ENCODE results near the gene PRLR.

- TF ChIP-seq MAX (IDR thresholded peaks at IDR 0.05) (no peak), RAD21 (IDR thresholded peaks at IDR 0.05) (no peak), CTCF (IDR thresholded peaks at IDR 0.05; ENCODE audit: low read depth, low read length, missing input control) (no peak), YY1 (IDR thresholded peaks at IDR 0.05) (no peak), JUND (IDR thresholded peaks at IDR 0.05) (no peak), SP1 (IDR thresholded peaks at IDR 0.05) (no peak), ZBTB33 (IDR thresholded peaks at IDR 0.05) (no peak), TAF1 (conservative IDR thresholded peaks at IDR 0.05) (no peak)
Measured at GRCh38 chr5:35032356-35032755, 197.9 kb downstream of the PRLR start.

Data from liver (tissue), 3 donors.